Neural cell (in vitro differentiated cells): Measurements from ENCODE around the gene SNRPA1.

Experiments
- EP300 ChIP-seq: fragments of 450-650 bp; conservative IDR thresholded peaks from 2 replicates; pipeline ENCODE4 v1.6.1; 2014; ENCODE audit warnings: antibody characterized with exemption, mild to moderate bottlenecking, moderate library complexity; ENCODE audit not compliant: poor library complexity, severe bottlenecking
- EZH2 ChIP-seq: fragments of 200-600, 300-800 bp; shearing (Covaris generic), sonication (generic); IDR thresholded peaks from 2 replicates; pipeline ENCODE4 v1.6.1; 2014; ENCODE audit warnings: antibody characterized with exemption, low read length, borderline replicate concordance, mild to moderate bottlenecking; ENCODE audit not compliant: insufficient read depth, poor library complexity, severe bottlenecking
- MXI1 ChIP-seq: fragments of 450-650 bp; conservative IDR thresholded peaks from 2 replicates; pipeline ENCODE4 v1.6.1; 2014; ENCODE audit warnings: antibody characterized with exemption, mild to moderate bottlenecking; ENCODE audit not compliant: poor library complexity, severe bottlenecking
- POLR2AphosphoS5 ChIP-seq: IDR thresholded peaks from 2 replicates; pipeline ENCODE4 v1.6.1; 2012
- RAD21 ChIP-seq: fragments of 450-650 bp; conservative IDR thresholded peaks from 2 replicates; pipeline ENCODE4 v1.6.1; 2014; ENCODE audit warnings: antibody characterized with exemption, mild to moderate bottlenecking, moderate library complexity
- REST ChIP-seq: IDR thresholded peaks from 2 replicates; pipeline ENCODE4 v1.6.1; 2012; ENCODE audit warnings: borderline replicate concordance
- SMC3 ChIP-seq: fragments of 450-650 bp; conservative IDR thresholded peaks from 2 replicates; pipeline ENCODE4 v1.6.1; 2014; ENCODE audit warnings: antibody characterized with exemption, mild to moderate bottlenecking, moderate library complexity; ENCODE audit not compliant: poor library complexity
- TAF1 ChIP-seq: IDR thresholded peaks from 2 replicates; pipeline ENCODE4 v1.6.1; 2012; ENCODE audit warnings: low read depth
- TF ChIP-seq, protein P1 (sequence below): fragments of 450-650 bp; IDR thresholded peaks from 2 replicates; pipeline ENCODE4 v1.5.1; 2014; ENCODE audit warnings: antibody characterized with exemption, mild to moderate bottlenecking, moderate library complexity; ENCODE audit not compliant: poor library complexity, severe bottlenecking

DNA sequence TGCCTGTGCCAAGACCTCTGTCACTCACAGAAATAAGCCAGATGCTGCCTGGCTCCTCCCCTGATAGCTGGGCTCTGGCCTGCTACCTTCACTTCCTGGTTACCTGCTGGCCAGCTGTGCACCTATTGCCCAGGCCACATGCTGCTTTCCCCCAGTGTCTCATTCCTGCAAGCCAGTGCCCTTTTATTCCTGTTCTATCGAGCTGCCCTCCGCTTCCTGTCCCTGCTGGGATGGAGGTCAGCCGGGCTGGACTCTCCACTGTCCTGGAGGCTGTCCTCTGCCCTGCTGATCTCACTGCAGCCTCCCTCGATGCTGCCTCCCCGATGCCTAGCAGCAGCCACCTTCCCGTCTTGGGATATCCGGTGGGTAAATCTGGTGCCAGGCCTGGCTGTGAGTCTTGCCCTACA is 37.0 kb upstream of the SNRPA1 start:
- TF ChIP-seq EP300 (no peak), EZH2 (no peak), POLR2AphosphoS5 (no peak), SMC3 (no peak), REST (no peak), RAD21 (no peak), TAF1 (no peak), MXI1 (no peak)
- TF ChIP-seq, protein P1, sequence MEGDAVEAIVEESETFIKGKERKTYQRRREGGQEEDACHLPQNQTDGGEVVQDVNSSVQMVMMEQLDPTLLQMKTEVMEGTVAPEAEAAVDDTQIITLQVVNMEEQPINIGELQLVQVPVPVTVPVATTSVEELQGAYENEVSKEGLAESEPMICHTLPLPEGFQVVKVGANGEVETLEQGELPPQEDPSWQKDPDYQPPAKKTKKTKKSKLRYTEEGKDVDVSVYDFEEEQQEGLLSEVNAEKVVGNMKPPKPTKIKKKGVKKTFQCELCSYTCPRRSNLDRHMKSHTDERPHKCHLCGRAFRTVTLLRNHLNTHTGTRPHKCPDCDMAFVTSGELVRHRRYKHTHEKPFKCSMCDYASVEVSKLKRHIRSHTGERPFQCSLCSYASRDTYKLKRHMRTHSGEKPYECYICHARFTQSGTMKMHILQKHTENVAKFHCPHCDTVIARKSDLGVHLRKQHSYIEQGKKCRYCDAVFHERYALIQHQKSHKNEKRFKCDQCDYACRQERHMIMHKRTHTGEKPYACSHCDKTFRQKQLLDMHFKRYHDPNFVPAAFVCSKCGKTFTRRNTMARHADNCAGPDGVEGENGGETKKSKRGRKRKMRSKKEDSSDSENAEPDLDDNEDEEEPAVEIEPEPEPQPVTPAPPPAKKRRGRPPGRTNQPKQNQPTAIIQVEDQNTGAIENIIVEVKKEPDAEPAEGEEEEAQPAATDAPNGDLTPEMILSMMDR = no peak
